Nephron progenitor cell (in vitro differentiated cells): ENCODE results near the gene DDAH1.

Source experiments
- DNase-seq: peaks from one replicate; pipeline ENCODE4 v3.0.0; 2021
- H3K27ac Mint-ChIP-seq: 2 replicates; pipeline ENCODE4 v1.8.0; 2021; ENCODE audit warnings: mild to moderate bottlenecking, moderate library complexity, mixed read lengths
- H3K27me3 Mint-ChIP-seq: 2 replicates; pipeline ENCODE4 v1.8.0; 2021; ENCODE audit warnings: mild to moderate bottlenecking, low read depth, mixed read lengths; ENCODE audit not compliant: poor library complexity
- H3K36me3 Mint-ChIP-seq: 2 replicates; pipeline ENCODE4 v1.8.0; 2021; ENCODE audit warnings: low read depth, mixed read lengths
- H3K4me1 Mint-ChIP-seq: 2 replicates; pipeline ENCODE4 v1.8.0; 2021; ENCODE audit warnings: mixed read lengths
- H3K4me3 Mint-ChIP-seq: 2 replicates; pipeline ENCODE4 v1.8.0; 2021; ENCODE audit warnings: mild to moderate bottlenecking, moderate library complexity, mixed read lengths
- H3K9me3 Mint-ChIP-seq: 2 replicates; pipeline ENCODE4 v1.8.0; 2021; ENCODE audit warnings: mild to moderate bottlenecking, moderate library complexity, mixed read lengths
- TF ChIP-seq, protein P1 (sequence below): fragments of 200-600 bp; sonication (generic); IDR thresholded peaks from 2 replicates; pipeline ENCODE4 v1.5.0; 2021; ENCODE audit warnings: antibody characterized with exemption

Gene DDAH1

DNA sequence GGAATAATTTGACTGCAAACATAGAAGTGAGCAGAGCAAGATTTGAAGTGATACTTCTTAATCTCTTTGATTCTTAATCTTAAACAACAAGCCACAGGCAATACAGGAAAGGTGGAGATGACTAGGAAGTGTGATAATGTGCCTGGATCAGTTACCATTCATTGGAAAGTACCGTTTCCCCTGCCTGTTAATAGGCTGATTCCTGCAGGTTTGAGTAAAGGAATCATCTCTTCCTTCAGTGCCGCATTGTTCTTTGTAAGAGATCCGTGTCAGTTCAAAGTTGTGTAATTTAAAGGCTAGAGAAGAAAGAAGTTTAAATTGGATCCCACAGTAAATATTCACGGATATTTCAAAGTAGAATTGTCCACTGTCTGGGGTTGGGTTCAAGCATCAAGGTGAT lies 145.0 kb downstream of the DDAH1 start:
- no peaks in the 10 kb centered on the region for H3K36me3 Mint-ChIP-seq
- no peaks in the 10 kb centered on the region for H3K4me1 Mint-ChIP-seq
- TF ChIP-seq, protein P1, sequence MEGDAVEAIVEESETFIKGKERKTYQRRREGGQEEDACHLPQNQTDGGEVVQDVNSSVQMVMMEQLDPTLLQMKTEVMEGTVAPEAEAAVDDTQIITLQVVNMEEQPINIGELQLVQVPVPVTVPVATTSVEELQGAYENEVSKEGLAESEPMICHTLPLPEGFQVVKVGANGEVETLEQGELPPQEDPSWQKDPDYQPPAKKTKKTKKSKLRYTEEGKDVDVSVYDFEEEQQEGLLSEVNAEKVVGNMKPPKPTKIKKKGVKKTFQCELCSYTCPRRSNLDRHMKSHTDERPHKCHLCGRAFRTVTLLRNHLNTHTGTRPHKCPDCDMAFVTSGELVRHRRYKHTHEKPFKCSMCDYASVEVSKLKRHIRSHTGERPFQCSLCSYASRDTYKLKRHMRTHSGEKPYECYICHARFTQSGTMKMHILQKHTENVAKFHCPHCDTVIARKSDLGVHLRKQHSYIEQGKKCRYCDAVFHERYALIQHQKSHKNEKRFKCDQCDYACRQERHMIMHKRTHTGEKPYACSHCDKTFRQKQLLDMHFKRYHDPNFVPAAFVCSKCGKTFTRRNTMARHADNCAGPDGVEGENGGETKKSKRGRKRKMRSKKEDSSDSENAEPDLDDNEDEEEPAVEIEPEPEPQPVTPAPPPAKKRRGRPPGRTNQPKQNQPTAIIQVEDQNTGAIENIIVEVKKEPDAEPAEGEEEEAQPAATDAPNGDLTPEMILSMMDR = no peak
- H3K27ac Mint-ChIP-seq = no peak overlapping the region
- DNase-seq = no peak
- no peak overlapping the region for H3K4me3 Mint-ChIP-seq
- no peaks in the 10 kb centered on the region for H3K27me3 Mint-ChIP-seq
- H3K9me3 Mint-ChIP-seq = no peaks in the 10 kb centered on the region

DNA sequence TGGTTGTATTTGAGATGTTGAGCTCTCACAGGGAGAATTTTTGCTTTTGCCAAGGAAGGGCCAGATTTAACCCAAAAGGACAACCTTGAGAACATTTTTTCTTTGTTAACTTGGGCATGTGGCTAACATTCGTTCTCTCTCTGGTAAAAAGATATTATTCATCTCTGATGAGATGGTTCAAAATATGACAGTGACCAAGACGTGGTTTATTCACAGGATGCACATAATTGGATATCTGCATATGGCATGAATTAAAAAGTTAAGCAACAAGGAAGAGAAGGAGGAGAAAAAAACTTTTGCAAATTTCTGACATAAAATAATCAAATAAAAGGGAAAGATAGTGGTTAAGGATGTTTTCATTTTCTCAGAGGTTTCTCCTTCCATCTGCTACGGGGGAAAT lies 145.5 kb downstream of the DDAH1 start:
- Mint-ChIP-seq H3K4me1 (no peaks in the 10 kb centered on the region), H3K9me3 (no peaks in the 10 kb centered on the region), H3K27me3 (no peaks in the 10 kb centered on the region), H3K27ac (no peak overlapping the region), H3K36me3 (no peaks in the 10 kb centered on the region), H3K4me3 (no peak overlapping the region)
- TF ChIP-seq, protein P1 = no peak
- DNase-seq = no peak

DNA sequence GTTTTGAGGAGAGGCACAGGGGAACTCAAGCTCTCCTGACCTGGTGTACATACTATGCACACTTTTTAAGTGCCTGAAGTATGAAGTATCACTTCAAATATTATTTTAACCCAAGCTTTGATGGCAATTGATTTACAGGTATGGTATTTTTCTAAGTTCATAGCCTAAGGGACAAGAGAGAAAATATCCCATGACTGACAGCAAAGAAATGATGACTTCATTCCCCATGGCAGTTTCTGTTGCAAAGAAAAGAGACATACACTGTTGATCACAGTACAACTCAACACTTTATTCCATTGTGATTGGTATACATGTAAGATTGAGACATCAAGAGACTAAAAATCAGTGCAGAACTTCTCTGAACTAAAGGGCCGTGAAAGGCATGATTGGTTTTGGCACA lies 146.7 kb downstream of the DDAH1 start:
- H3K36me3 Mint-ChIP-seq = no peaks in the 10 kb centered on the region
- H3K27me3 Mint-ChIP-seq = no peaks in the 10 kb centered on the region
- H3K4me3 Mint-ChIP-seq = no peak overlapping the region
- no peak for DNase-seq
- no peak overlapping the region for H3K27ac Mint-ChIP-seq
- no peaks in the 10 kb centered on the region for H3K4me1 Mint-ChIP-seq
- H3K9me3 Mint-ChIP-seq = no peaks in the 10 kb centered on the region
- TF ChIP-seq, protein P1 = no peak

DNA sequence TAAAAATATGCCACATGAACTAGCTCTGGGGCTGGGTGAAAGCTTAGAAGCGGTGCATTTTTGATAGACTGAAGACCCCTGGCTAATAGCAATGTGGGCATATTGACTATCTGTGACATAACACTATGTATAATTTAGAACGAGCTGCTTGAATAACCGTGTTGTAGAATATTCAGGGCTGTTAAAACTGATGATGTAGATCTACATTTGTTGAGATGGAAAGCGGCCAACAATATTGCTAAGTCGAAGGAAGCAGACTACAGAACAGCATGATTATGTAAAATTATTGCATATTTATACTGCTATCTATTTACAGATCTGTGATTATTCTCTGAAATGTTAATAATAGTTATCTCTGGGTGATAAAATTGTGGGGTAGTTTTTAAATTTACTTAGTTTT lies 147.4 kb downstream of the DDAH1 start:
- H3K36me3 Mint-ChIP-seq = no peaks in the 10 kb centered on the region
- no peak overlapping the region for H3K27ac Mint-ChIP-seq
- H3K9me3 Mint-ChIP-seq = no peaks in the 10 kb centered on the region
- no peaks in the 10 kb centered on the region for H3K27me3 Mint-ChIP-seq
- DNase-seq = no peak
- H3K4me1 Mint-ChIP-seq = no peaks in the 10 kb centered on the region
- H3K4me3 Mint-ChIP-seq = no peak overlapping the region
- TF ChIP-seq, protein P1 = no peak

DNA sequence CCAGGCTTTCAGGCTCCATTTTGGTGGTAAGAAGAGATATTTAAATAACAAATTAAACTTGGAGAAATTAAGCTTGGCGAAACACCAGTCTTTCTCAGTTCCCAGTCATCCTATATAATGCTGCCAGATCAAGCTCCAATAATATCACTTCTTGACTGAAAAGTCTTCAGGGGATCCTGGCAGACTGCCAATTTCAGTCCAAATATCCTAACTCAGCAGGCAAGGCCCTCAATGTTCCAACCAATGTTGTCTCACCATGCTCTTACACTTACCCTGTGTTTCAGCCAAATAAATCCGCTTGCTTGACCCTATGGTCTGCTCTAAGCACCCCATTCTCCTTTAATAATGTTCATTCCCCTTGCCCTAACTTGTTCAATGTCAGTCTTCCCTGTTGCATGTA lies 148.6 kb downstream of the DDAH1 start:
- Mint-ChIP-seq H3K9me3 (no peaks in the 10 kb centered on the region), H3K4me1 (no peaks in the 10 kb centered on the region), H3K27ac (no peak overlapping the region), H3K36me3 (no peaks in the 10 kb centered on the region), H3K27me3 (no peaks in the 10 kb centered on the region), H3K4me3 (no peak overlapping the region)
- TF ChIP-seq, protein P1 = no peak
- no peak for DNase-seq

DNA sequence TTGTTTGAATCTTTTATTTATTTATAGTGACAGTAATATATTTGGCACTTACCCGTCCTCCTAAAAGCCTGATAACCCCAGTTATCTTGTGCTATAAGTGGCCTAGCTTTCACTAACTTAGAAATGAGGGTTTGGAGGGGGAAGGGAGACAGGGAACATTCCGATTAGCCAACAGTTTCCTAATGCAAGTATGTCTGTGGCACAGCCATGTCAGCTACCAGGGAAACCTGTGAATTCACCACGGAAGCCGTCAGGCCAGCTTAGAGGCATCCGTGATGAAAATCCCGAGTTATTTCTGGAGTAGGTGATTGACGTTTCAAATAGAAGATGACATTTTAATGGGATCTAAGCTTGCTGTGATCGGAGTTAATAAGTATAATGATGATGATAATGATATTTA lies 149.2 kb downstream of the DDAH1 start:
- Mint-ChIP-seq H3K36me3 (no peaks in the 10 kb centered on the region), H3K4me3 (no peak overlapping the region), H3K27me3 (peaks cover 2% of the 10 kb centered on the region), H3K4me1 (no peaks in the 10 kb centered on the region), H3K9me3 (no peaks in the 10 kb centered on the region), H3K27ac (no peak overlapping the region)
- DNase-seq = no peak
- TF ChIP-seq, protein P1 = no peak
